HG03135 (cell line): ENCODE measurements around the gene CYP27A1.

Source experiments
- ATAC-seq: cut with Tn5 transposase; IDR thresholded peaks from one replicate; pipeline ENCODE4 v1.9.1; 2021; ENCODE audit warnings: mild to moderate bottlenecking, moderate library complexity; ENCODE audit not compliant: unreplicated experiment

The CYP27A1 gene

GRCh38 chr2:218809515-218809914, 27.6 kb downstream of the CYP27A1 start:
- no peak for ATAC-seq

- ATAC-seq: no peak
These were observed 28.3 kb downstream of the CYP27A1 start for GRCh38 chr2:218810256-218810655.

DNA sequence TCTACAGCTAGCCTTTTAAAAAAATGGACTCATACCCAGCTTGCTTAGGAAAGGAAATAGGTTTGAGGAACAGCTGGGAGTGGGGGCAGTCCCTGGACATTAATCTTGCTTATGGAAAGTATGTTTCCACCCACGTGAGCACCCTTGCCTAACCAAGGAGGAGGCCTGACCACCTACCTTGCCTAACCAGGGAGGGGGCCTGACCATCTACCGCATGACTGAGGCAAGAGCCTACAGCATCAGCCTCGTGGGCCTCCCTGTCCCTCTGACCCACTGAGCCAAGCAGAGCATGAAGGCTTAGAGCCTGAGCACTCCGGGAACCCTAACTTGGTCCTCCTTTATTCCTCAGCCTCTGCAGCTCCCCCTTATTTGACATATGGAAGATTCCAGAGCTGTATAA, 29.4 kb downstream of the CYP27A1 start:
- ATAC-seq: no peak

- no peak for ATAC-seq
These were observed 30.3 kb downstream of the CYP27A1 start for GRCh38 chr2:218812096-218812815.

DNA sequence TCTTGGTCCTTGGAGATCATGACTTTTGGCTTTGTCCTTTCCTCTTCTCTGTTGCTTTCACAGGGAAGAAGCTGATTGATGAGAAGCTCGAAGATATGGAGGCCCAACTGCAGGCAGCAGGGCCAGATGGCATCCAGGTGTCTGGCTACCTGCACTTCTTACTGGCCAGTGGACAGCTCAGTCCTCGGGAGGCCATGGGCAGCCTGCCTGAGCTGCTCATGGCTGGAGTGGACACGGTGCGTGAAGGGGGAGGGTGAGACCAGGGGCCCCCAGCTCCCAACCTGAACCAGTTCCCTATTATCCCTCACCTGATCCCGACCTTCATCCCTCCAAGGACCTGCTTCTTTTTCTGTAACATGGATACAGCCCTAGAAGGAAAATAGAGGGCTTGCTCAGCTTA, 30.9 kb downstream of the CYP27A1 start:
- no peak for ATAC-seq

GRCh38 chr2:218813771-218814460, 32.0 kb downstream of the CYP27A1 start:
- no peak for ATAC-seq

GRCh38 chr2:218814540-218815243, 32.7 kb downstream of the CYP27A1 start:
- ATAC-seq: no peak

DNA sequence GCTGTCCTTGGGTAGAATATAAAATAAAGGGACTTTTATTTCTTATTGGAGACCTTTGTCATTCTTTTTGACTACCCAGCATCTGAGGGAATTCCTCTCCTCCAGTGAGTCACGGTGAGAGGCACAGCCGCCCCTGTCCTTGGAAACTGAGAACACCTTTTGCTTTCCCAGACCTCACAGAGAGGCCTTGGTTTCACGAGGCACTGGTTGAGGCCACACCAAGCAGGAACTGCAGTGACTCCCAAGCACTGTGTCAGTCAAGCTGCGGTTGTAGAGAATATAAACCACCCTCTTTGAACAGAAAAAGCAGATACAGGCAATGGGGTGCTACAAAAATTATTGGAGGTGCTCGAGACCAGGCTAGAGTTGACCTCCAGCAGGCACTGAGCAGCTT, 33.3 kb downstream of the CYP27A1 start:
- no peak for ATAC-seq

DNA sequence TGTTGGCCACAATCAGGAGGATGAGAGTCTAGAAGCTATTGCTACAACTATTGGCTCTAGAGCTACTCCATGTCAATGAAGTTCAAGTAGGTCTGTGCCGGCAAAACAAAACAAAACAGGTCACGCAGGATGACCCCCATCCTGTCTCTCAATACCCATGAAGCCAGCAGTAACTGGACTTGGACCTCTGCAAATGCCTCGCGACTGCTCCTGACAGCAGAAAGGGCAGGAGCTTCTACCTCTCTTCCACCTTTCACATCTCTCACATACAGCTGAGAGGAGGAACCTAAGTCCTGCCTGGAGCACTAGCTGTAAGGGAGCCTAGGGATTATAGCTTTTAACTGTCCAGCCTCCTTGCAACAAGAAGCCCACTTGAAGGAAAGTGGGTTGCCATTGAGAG, 33.7 kb downstream of the CYP27A1 start:
- no peak for ATAC-seq

DNA sequence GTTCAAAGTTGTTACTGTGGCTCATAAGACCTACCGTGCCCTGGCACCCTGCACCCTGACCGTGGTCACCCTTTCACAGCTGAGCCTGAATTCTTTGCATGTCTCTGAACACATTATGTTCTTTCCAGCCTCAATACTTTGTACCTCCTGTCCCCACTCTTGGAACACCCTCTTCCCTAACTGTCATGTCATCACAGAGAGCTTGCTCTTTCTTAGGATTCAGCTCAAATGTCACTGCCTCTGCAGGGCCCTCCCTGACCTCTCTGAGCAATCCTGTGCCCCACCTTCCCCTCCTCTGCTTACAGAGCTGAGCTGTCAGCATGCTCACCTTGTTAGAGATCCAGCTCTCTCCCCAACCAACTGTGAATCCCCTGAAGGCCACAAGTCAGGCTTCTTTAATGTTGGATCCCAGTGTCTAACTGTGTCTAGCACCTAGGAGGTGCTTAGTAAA, 34.6 kb downstream of the CYP27A1 start:
- no peak for ATAC-seq

GRCh38 chr2:218819093-218819492, 37.1 kb downstream of the CYP27A1 start:
- no peak for ATAC-seq

- ATAC-seq: no peak
These were observed 38.9 kb downstream of the CYP27A1 start for GRCh38 chr2:218820746-218821369.

GRCh38 chr2:218821605-218822211, 39.8 kb downstream of the CYP27A1 start:
- no peak for ATAC-seq

- ATAC-seq: no peak
These were observed 40.7 kb downstream of the CYP27A1 start for GRCh38 chr2:218822622-218823021.

DNA sequence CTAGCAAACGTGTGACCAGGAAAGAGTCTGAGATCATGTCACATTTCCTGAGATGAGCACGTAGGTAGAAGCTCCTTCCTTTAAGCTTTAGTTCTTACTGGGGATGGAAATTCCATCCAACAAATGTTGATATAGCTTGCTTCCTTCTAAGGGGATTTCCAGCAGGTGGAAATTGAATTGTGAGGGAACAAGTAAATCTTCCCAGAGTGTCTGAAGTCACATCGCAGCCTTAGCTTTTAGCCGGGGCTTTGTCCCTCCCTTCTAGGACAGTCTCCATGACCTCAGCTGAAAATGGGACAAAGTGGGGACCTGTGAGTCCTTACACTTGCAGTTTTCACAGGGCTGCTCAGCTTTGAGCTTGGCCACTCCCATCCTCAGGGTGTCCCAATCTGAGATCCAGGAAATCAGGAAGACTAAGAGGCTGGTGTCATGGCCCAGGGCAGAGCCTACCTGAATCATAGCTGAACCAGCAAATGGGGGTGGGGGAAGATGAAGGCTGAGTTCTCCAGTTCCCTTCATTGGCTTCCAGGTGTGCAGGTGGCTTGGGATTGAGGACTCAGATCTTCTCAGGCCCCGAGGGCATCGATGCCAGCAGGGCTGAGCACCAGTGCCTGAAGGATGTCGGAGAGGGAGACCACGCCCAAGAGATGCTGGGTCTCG, 41.4 kb downstream of the CYP27A1 start:
- no peak for ATAC-seq

- ATAC-seq: no peak
These were observed 42.1 kb downstream of the CYP27A1 start for GRCh38 chr2:218824004-218824403.

- no peak for ATAC-seq
These were observed 44.8 kb downstream of the CYP27A1 start for GRCh38 chr2:218826791-218827190.

GRCh38 chr2:218827701-218828476, 45.9 kb downstream of the CYP27A1 start:
- ATAC-seq: no peak

GRCh38 chr2:218828477-218828778, 46.5 kb downstream of the CYP27A1 start:
- ATAC-seq: no peak

- ATAC-seq: no peak
These were observed 48.0 kb downstream of the CYP27A1 start for GRCh38 chr2:218829868-218830451.
